K562 (cell line): ENCODE data around the gene ZNF516. TPM values are rescaled to one million over a fixed set of nuclear protein-coding genes. Genes with fewer than 3 reads are reported as not detected.

Source experiments
- ATAC-seq: fragments of 200-7000 bp; cut with Tn5 transposase; 3 replicates; pipeline ENCODE4 v1.9.1; 2020; ENCODE audit warnings: moderate library complexity
- BruUV-seq: library from RNA; stranded (reverse); fragments of 400-500 nt; replicated peaks from 2 replicates; lab custom pipeline; 2021; lab: Mats Ljungman, UMichigan
- CTCF ChIA-PET: fragments of 300-600 bp; formaldehyde crosslinking; extraction: SDS; loops from one replicate; lab custom pipeline; 2021; ENCODE audit warnings: low intra/inter-chr PET ratio; lab: Yijun Ruan, JAX
- POLR2A ChIA-PET: fragments of 300-600, 350-650 bp; sonication (Branson Sonifier 250); formaldehyde crosslinking; extraction: SDS; loops from one replicate; lab custom pipeline; 2021; ENCODE audit warnings: antibody characterized with exemption, inconsistent platforms; lab: Yijun Ruan, JAX
- DNase-seq, 4 experiments: peaks; one replicate each; pipeline versions ENCODE4 v3.0.0 to v3.0.0-alpha.2; 2011 to 2018; ENCODE audit warnings: low spot score in 3 of 4, mixed read lengths in 3 of 4; ENCODE audit errors: extremely low read depth in 1 of 4
- FAIRE-seq: peaks from 2 replicates; lab custom pipeline; 2011; peaks lifted over from hg19 to GRCh38; lab: Jason Lieb, UNC
- H2AFZ ChIP-seq: 2 replicates; pipeline ENCODE4 v1.6.0; 2011; ENCODE audit warnings: low read depth, low read length, control low read depth, inconsistent platforms
- H3K27ac ChIP-seq: fragments of 200-600 bp; 3 replicates; pipeline ENCODE4 v1.8.0; 2011; ENCODE audit warnings: low read depth, mild to moderate bottlenecking, control low read depth, inconsistent platforms, low read length, moderate library complexity, mixed read lengths; ENCODE audit errors: extremely low read depth
- H3K27me3 ChIP-seq, 2 experiments: fragments of 300-600 bp in 1 of 2; 2 replicates in 1 of 2; 3 replicates in 1 of 2; pipeline versions ENCODE4 v1.6.0 to v1.8.0; 2011; ENCODE audit warnings: inconsistent platforms in 2 of 2, low read length in 2 of 2, mild to moderate bottlenecking in 1 of 2, mixed read lengths in 1 of 2, moderate library complexity in 1 of 2; ENCODE audit not compliant: control insufficient read depth in 2 of 2, insufficient read depth in 2 of 2
- H3K36me3 ChIP-seq: fragments of 300-600 bp; 3 replicates; pipeline ENCODE4 v1.8.0; 2011; ENCODE audit warnings: mild to moderate bottlenecking, low read length, inconsistent platforms; ENCODE audit not compliant: control insufficient read depth, insufficient read depth
- H3K4me1 ChIP-seq, 2 experiments: fragments of 200-600 bp in 1 of 2; replicated peaks in 1 of 2; 2 replicates in 1 of 2; 3 replicates in 1 of 2; pipeline versions ENCODE4 v1.5.1 to v1.8.0; 2011; ENCODE audit warnings: inconsistent platforms in 2 of 2, low read length in 2 of 2, mild to moderate bottlenecking in 1 of 2, mixed read lengths in 1 of 2, moderate library complexity in 1 of 2; ENCODE audit not compliant: control insufficient read depth in 2 of 2, insufficient read depth in 2 of 2
- H3K4me2 ChIP-seq: 2 replicates; pipeline ENCODE4 v1.6.1; 2011; ENCODE audit warnings: low read length, control low read depth, inconsistent platforms, mixed read lengths; ENCODE audit not compliant: insufficient read depth
- H3K4me3 ChIP-seq: fragments of 200-600 bp; sonication (generic), shearing (Covaris generic); 2 replicates; pipeline ENCODE4 v1.5.1; 2016; ENCODE audit warnings: control low read depth, inconsistent platforms
- H3K79me2 ChIP-seq: fragments of 200-600 bp; 3 replicates; pipeline ENCODE4 v1.8.0; 2011; ENCODE audit warnings: low read length, inconsistent platforms; ENCODE audit not compliant: control insufficient read depth, insufficient read depth
- H3K9ac ChIP-seq, 2 experiments: 2 replicates each; pipeline versions ENCODE4 v1.6.0 to v1.6.1; 2011; ENCODE audit warnings: low read depth in 2 of 2, low read length in 2 of 2, control low read depth in 1 of 2, inconsistent platforms in 1 of 2, mild to moderate bottlenecking in 1 of 2, mixed read lengths in 1 of 2; ENCODE audit not compliant: insufficient read depth in 1 of 2
- H3K9me1 ChIP-seq: one replicate; pipeline ENCODE4 v1.6.0; 2011; ENCODE audit warnings: inconsistent platforms, mild to moderate bottlenecking, low read length, moderate library complexity; ENCODE audit not compliant: control insufficient read depth, insufficient read depth
- H3K9me3 ChIP-seq: replicated peaks from 2 replicates; pipeline ENCODE4 v1.5.1; 2011; ENCODE audit warnings: low read depth, low read length, inconsistent platforms; ENCODE audit not compliant: control insufficient read depth, insufficient read depth
- H4K20me1 ChIP-seq: replicated peaks from 2 replicates; pipeline ENCODE4 v1.6.1; 2011; ENCODE audit warnings: low read length, inconsistent platforms, mixed read lengths; ENCODE audit not compliant: control insufficient read depth, insufficient read depth
- ARID2 ChIP-seq: fragments of 450-650 bp; IDR thresholded peaks from 2 replicates; pipeline ENCODE4 v1.6.1; 2017; ENCODE audit warnings: antibody characterized with exemption, mild to moderate bottlenecking
- ATF3 ChIP-seq, 2 experiments: fragments of 450-650 bp in 1 of 2; sonication (generic) in 1 of 2; formaldehyde crosslinking in 1 of 2; IDR thresholded peaks in 1 of 2; conservative IDR thresholded peaks in 1 of 2; 2 replicates each; pipeline versions ENCODE4 v1.6.1 to v1.8.1; 2016 to 2023; ENCODE audit warnings: mild to moderate bottlenecking in 2 of 2, moderate library complexity in 2 of 2, inconsistent platforms in 1 of 2, missing genetic modification reagents in 1 of 2
- CBX1 ChIP-seq: sonication (generic); IDR thresholded peaks from 2 replicates; pipeline ENCODE4 v1.6.1; 2016; ENCODE audit warnings: antibody characterized with exemption, low read depth, mild to moderate bottlenecking
- CREB1 ChIP-seq, 2 experiments: sonication (generic) in 1 of 2; formaldehyde crosslinking in 1 of 2; IDR thresholded peaks; 2 replicates each; pipeline versions ENCODE4 v1.6.1 to v1.8.0; 2012 to 2022; ENCODE audit warnings: inconsistent platforms in 1 of 2, mild to moderate bottlenecking in 1 of 2, missing genetic modification reagents in 1 of 2, moderate library complexity in 1 of 2
- HNRNPL ChIP-seq: fragments of 200-400 bp; formaldehyde crosslinking; IDR thresholded peaks from 2 replicates; pipeline ENCODE4 v1.6.1; 2017; ENCODE audit warnings: low read depth, mild to moderate bottlenecking, low read length
- HOXB6 ChIP-seq: fragments of 250-450 bp; sonication (Bioruptor Pico); IDR thresholded peaks from 2 replicates; pipeline ENCODE4 v1.5.1; 2022; ENCODE audit warnings: mild to moderate bottlenecking, borderline replicate concordance
- PCBP2 ChIP-seq: fragments of 200-400 bp; formaldehyde crosslinking; IDR thresholded peaks from 2 replicates; pipeline ENCODE4 v1.6.1; 2018; ENCODE audit warnings: low read length, low read depth, mild to moderate bottlenecking, moderate library complexity; ENCODE audit not compliant: poor library complexity, severe bottlenecking
- PHF21A ChIP-seq: fragments of 450-650 bp; IDR thresholded peaks from 2 replicates; pipeline ENCODE4 v1.6.1; 2017; ENCODE audit warnings: low read depth, borderline replicate concordance
- POLR3G ChIP-seq: IDR thresholded peaks from 2 replicates; pipeline ENCODE4 v1.6.1; 2011; ENCODE audit not compliant: insufficient read length, insufficient replicate concordance; ENCODE audit errors: extremely low read depth
- SIRT6 ChIP-seq: IDR thresholded peaks from one replicate; pipeline ENCODE4 v1.6.1; 2012; ENCODE audit warnings: low read depth, mild to moderate bottlenecking, control low read depth, inconsistent platforms, low read length, moderate library complexity
- TEAD1 ChIP-seq, 2 experiments: fragments of 450-650 bp in 1 of 2; sonication (generic) in 1 of 2; formaldehyde crosslinking; IDR thresholded peaks; 2 replicates each; pipeline versions ENCODE4 v1.4.0 to v1.8.0; 2020 to 2022; ENCODE audit warnings: mild to moderate bottlenecking in 2 of 2, missing genetic modification reagents in 1 of 2
- ZBTB5 ChIP-seq: fragments of 450-650 bp; IDR thresholded peaks from 2 replicates; pipeline ENCODE4 v1.6.1; 2017; ENCODE audit warnings: antibody characterized with exemption
- WGBS: fragments of 100-300 bp; shearing (Covaris generic); methylation state at CpG from one replicate; pipeline ENCODE4 v1.1.6; 2016; ENCODE audit warnings: low coverage, mixed read lengths; ENCODE audit not compliant: insufficient coverage; ENCODE audit errors: missing lambda C conversion rate; 5-methylcytosine and 5-hydroxymethylcytosine counted together
- in situ Hi-C: fragments of 300-500 bp; cut with MboI; formaldehyde crosslinking; loops from 4 replicates; pipeline ENCODE4 v1.15.0; 2018; ENCODE audit warnings: inconsistent platforms, mixed read lengths
- intact Hi-C: fragments of 100-400 bp; cut with micrococcal nuclease; formaldehyde crosslinking; loops from 2 replicates; pipeline ENCODE4 v1.14.2; 2022
- polyA plus RNA-seq, 8 experiments: library from polyadenylated mRNA; depleted of rRNA in 4 of 8; stranded (reverse) in 5 of 8; unstranded in 3 of 8; fragments of >200 nt; fragmentation: Nextera tagmentation in 2 of 8; fragmentation: Illumina TruSeq in 1 of 8; extraction: Ambion mirVana in 2 of 8; extraction: Trizol in 1 of 8; gene quantifications; 2 replicates each; pipeline versions ENCODE4 v1.2.1 to v1.2.3, GENCODE V29; 2011 to 2014; ENCODE audit warnings: inconsistent platforms in 1 of 8, missing spikeins in 1 of 8
- total RNA-seq, 7 experiments: library from RNA; depleted of rRNA in 6 of 7; stranded (reverse); fragments of >200 nt in 6 of 7; fragmentation: Illumina TruSeq in 2 of 7; extraction: Trizol in 2 of 7; gene quantifications; 2 replicates each; pipeline versions ENCODE4 v1.2.1 to v1.2.3, GENCODE V29; 2011 to 2021; ENCODE audit warnings: low replicate concordance in 1 of 7

Gene ZNF516
- total and polyA plus RNA-seq, 9 of the 15 experiments (the other 6 are each of a cell fraction or from before 2014, with no cell fraction given): 0.04 to 0.20 (median 0.08) TPM; not detected in 3

GRCh38 chr18:76396792-76397191, 98.2 kb downstream of the ZNF516 start:
- no peak overlapping the region for H3K9ac ChIP-seq
- FAIRE-seq: no peak
- no peaks in the 10 kb centered on the region for H3K9me3 ChIP-seq
- TF ChIP-seq CBX1: no peak
- TF ChIP-seq CREB1 (IDR thresholded peaks at IDR 0.05): no peak
- TF ChIP-seq CREB1 (CRISPR knock-in tag; IDR thresholded peaks at IDR 0.05): no peak
- no peak for TF ChIP-seq ARID2
- WGBS: 0% methylated on average over 9 of the region's 9 CpGs
- no TSS peak for BruUV-seq
- H3K27me3 ChIP-seq: peaks cover 0 to 5% of the 10 kb centered on the region in 2 experiments; a peak in 1 of 5 replicates
- H4K20me1 ChIP-seq: no peaks in the 10 kb centered on the region
- in situ Hi-C loops: no loop called here
- ChIA-PET CTCF (no interaction called here), POLR2A (no interaction called here)
- no peak overlapping the region for H3K4me2 ChIP-seq
- H3K79me2 ChIP-seq: no peaks in the 10 kb centered on the region
- intact Hi-C loops: loop anchor here (5.0 kb wide), 1 partner anchor 291 kb away; no protein-coding TSS in a partner anchor
- DNase-seq: no peak
- no peak overlapping the region for H3K27ac ChIP-seq
- no peaks in the 10 kb centered on the region for H3K9me1 ChIP-seq
- no peak for ATAC-seq
- no peak overlapping the region for H2AFZ ChIP-seq
- no peak overlapping the region for H3K4me3 ChIP-seq
- H3K36me3 ChIP-seq: no peaks in the 10 kb centered on the region
- peaks cover 0 to 7% of the 10 kb centered on the region in 2 experiments; a peak in 1 of 5 replicates for H3K4me1 ChIP-seq

- H3K4me3 ChIP-seq: no peak overlapping the region
- H4K20me1 ChIP-seq: no peaks in the 10 kb centered on the region
- DNase-seq: no peak
Observed at GRCh38 chr18:76395609-76396008, 99.4 kb downstream of the ZNF516 start.

More at GRCh38 chr18:76395609-76396008, 99.4 kb downstream of the ZNF516 start:
- Histone ChIP-seq H3K4me2 (no peak overlapping the region), H3K9ac (no peak overlapping the region), H3K4me1 (peaks cover 0 to 6% of the 10 kb centered on the region in 2 experiments; a peak in 1 of 5 replicates), H3K27ac (no peak overlapping the region), H3K9me1 (no peaks in the 10 kb centered on the region), H3K9me3 (no peaks in the 10 kb centered on the region), H2AFZ (no peak overlapping the region), H3K79me2 (no peaks in the 10 kb centered on the region), H3K27me3 (peaks cover 0 to 5% of the 10 kb centered on the region in 2 experiments; a peak in 1 of 5 replicates), H3K36me3 (no peaks in the 10 kb centered on the region)
- CTCF ChIA-PET: no interaction called here
- intact Hi-C loops (loop anchor here (5.0 kb wide), 1 partner anchor 292 kb away; no protein-coding TSS in a partner anchor), in situ Hi-C loops (no loop called here)
- POLR2A ChIA-PET: no interaction called here
- ATAC-seq (no peak), FAIRE-seq (no peak)
- WGBS: 3% methylated on average over 9 of the region's 20 CpGs
- TF ChIP-seq SIRT6: no peak
- TF ChIP-seq ZBTB5: no peak
- peak; percentile 30; the same call in 1 of the 2 replicates for TF ChIP-seq ATF3 (IDR thresholded peaks at IDR 0.05)
- no peak for TF ChIP-seq ATF3 (CRISPR knock-in tag; conservative IDR thresholded peaks at IDR 0.05)
- no peak for TF ChIP-seq PCBP2
- TF ChIP-seq HNRNPL: no peak
- no peak for TF ChIP-seq HOXB6
- no peak for TF ChIP-seq TEAD1 (CRISPR knock-in tag; IDR thresholded peaks at IDR 0.05)
- TF ChIP-seq PHF21A: no peak
- no peak for TF ChIP-seq POLR3G
- no TSS peak for BruUV-seq
